ENCODE data around the gene DCC.

- TF ChIP-seq POLR2A (IDR thresholded peaks at IDR 0.05; ENCODE audit: low read length) = no peak
- TF ChIP-seq GATA1 (IDR thresholded peaks at IDR 0.05; ENCODE audit: low read depth, low read length) = no peak
Measured at GRCh38 chr18:53408271-53408670, 1068.3 kb downstream of the DCC start.
